Breast epithelium (tissue), 3 donors: ENCODE results near the gene HTRA3.

Experiments used
- POLR2A ChIP-seq: fragments of 450-650 bp; IDR thresholded peaks from one replicate; pipeline ENCODE4 v1.6.1; 2016; ENCODE audit warnings: antibody characterized with exemption, mild to moderate bottlenecking, moderate library complexity
- POLR2AphosphoS5 ChIP-seq, 3 donors: sonication (generic); formaldehyde crosslinking; IDR thresholded peaks; one replicate each; pipeline ENCODE4 v1.6.1; 2017; ENCODE audit warnings: antibody characterized with exemption in 3 of 3
- TF ChIP-seq, protein P1 (sequence below), 3 donors: fragments of 450-650 bp; IDR thresholded peaks; one replicate each; pipeline ENCODE4 v1.5.1; 2016 to 2017; ENCODE audit warnings: antibody characterized with exemption in 3 of 3, mild to moderate bottlenecking in 3 of 3, moderate library complexity in 3 of 3

DNA sequence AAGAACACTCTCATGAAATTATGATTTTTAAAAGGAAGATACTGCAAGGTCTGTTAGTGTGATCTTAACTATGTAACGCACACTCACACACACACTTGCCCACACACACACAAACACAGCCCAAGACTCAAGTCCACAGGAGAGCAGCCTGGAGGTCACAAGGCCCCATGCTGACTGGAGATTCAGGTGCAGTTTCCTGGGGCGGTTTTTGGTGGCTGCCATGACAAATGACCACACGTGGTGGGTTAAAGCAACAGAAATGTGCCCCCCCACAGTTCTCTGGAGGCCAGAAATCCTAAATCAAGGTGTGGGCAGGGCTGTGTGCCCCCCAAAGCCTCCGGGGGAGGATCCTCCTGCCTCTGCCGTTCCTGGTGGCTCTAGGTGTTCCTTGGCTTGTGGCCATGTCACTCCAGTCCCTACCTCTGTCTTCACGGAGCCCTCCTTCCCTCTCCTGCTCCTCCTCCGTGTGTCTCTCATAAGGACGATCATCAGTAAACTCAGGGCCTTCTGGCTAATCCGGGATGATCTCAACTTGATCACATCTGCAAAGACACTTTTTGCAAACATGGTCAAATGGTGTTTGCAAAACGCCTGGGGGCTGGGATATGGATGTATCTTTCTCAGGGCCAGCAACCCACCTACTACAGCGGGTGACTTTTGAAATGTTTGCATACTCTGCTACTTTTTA is 9.7 kb upstream of the HTRA3 start:
- TF ChIP-seq, protein P1, sequence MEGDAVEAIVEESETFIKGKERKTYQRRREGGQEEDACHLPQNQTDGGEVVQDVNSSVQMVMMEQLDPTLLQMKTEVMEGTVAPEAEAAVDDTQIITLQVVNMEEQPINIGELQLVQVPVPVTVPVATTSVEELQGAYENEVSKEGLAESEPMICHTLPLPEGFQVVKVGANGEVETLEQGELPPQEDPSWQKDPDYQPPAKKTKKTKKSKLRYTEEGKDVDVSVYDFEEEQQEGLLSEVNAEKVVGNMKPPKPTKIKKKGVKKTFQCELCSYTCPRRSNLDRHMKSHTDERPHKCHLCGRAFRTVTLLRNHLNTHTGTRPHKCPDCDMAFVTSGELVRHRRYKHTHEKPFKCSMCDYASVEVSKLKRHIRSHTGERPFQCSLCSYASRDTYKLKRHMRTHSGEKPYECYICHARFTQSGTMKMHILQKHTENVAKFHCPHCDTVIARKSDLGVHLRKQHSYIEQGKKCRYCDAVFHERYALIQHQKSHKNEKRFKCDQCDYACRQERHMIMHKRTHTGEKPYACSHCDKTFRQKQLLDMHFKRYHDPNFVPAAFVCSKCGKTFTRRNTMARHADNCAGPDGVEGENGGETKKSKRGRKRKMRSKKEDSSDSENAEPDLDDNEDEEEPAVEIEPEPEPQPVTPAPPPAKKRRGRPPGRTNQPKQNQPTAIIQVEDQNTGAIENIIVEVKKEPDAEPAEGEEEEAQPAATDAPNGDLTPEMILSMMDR (IDR thresholded peaks at IDR 0.05) = no peak
- TF ChIP-seq POLR2AphosphoS5 (IDR thresholded peaks at IDR 0.05) (no peak), POLR2A (no peak)
